ENCODE data around the gene RAB11FIP3.

Gene RAB11FIP3

GRCh38 chr16:389352-389751 lies 36.1 kb upstream of the RAB11FIP3 start:
- DNase-seq (ENCODE audit: insufficient read length, low spot score) = no peak
- no peak for FAIRE-seq

GRCh38 chr16:391885-392335 lies 33.5 kb upstream of the RAB11FIP3 start:
- DNase-seq (ENCODE audit: insufficient read length, low spot score) = no peak
- FAIRE-seq = no peak

- FAIRE-seq (no peak), DNase-seq (ENCODE audit: insufficient read length, low spot score) (no peak)
Observed at GRCh38 chr16:392450-393030, 32.9 kb upstream of the RAB11FIP3 start.

GRCh38 chr16:396199-396598 lies 29.2 kb upstream of the RAB11FIP3 start:
- DNase-seq (ENCODE audit: insufficient read length, low spot score) = no peak
- FAIRE-seq = no peak

GRCh38 chr16:396605-397004 lies 28.8 kb upstream of the RAB11FIP3 start:
- FAIRE-seq (peak; percentile 72), DNase-seq (ENCODE audit: insufficient read length, low spot score) (peak; percentile 73)

GRCh38 chr16:397135-397661 lies 28.3 kb upstream of the RAB11FIP3 start, which contains the start of gene NME4:
Gene NME4, plus strand, starts transcription at chr16:397199. Its CDS starts 24 bp downstream, at chr16:397223.
- DNase-seq (ENCODE audit: insufficient read length, low spot score) = no peak
- FAIRE-seq = no peak

GRCh38 chr16:397736-398332 lies 27.6 kb upstream of the RAB11FIP3 start:
- FAIRE-seq (no peak), DNase-seq (ENCODE audit: insufficient read length, low spot score) (no peak)

- no peak for FAIRE-seq
- DNase-seq (ENCODE audit: insufficient read length, low spot score) = no peak
Observed at GRCh38 chr16:398561-399339, 26.7 kb upstream of the RAB11FIP3 start.

GRCh38 chr16:399340-400019 lies 26.0 kb upstream of the RAB11FIP3 start:
- DNase-seq (ENCODE audit: insufficient read length, low spot score) (no peak), FAIRE-seq (no peak)

GRCh38 chr16:400061-400591 lies 25.3 kb upstream of the RAB11FIP3 start:
- FAIRE-seq (no peak), DNase-seq (ENCODE audit: insufficient read length, low spot score) (no peak)

GRCh38 chr16:401468-402348 lies 23.7 kb upstream of the RAB11FIP3 start, which contains the start of gene DECR2:
Gene DECR2, plus strand, starts transcription at chr16:401885. Its CDS starts 79 bp downstream, at chr16:401964.
- FAIRE-seq = no peak
- peak; percentile 91 for DNase-seq (ENCODE audit: insufficient read length, low spot score)

GRCh38 chr16:404971-405486 lies 20.4 kb upstream of the RAB11FIP3 start:
- FAIRE-seq = no peak
- no peak for DNase-seq (ENCODE audit: insufficient read length, low spot score)

- DNase-seq (ENCODE audit: insufficient read length, low spot score) (no peak), FAIRE-seq (no peak)
Observed at GRCh38 chr16:405548-406506, 19.6 kb upstream of the RAB11FIP3 start.

GRCh38 chr16:407253-407652 lies 18.2 kb upstream of the RAB11FIP3 start:
- no peak for FAIRE-seq
- DNase-seq (ENCODE audit: insufficient read length, low spot score) = no peak

GRCh38 chr16:410516-411178 lies 14.8 kb upstream of the RAB11FIP3 start:
- no peak for FAIRE-seq
- DNase-seq (ENCODE audit: insufficient read length, low spot score) = no peak

- FAIRE-seq (no peak), DNase-seq (ENCODE audit: insufficient read length, low spot score) (no peak)
Observed at GRCh38 chr16:411576-412265, 13.7 kb upstream of the RAB11FIP3 start.
